Measurements from ENCODE around the gene SENP1.
"Not testable (repeated sequence)": the region's sequence is repeated elsewhere in the genome, so short reads cannot be mapped to it uniquely, and the experiment has no call there.

The SENP1 gene

GRCh38 chr12:48105867-48106680 lies at the start of gene SENP1:
Gene SENP1 (minus strand): TSS chr12:48106079. CDS start chr12:48101472, 4,607 bp downstream.
- DNase-seq = peak; percentile 92

GRCh38 chr12:48151103-48151771 lies 45.4 kb upstream of the SENP1 start:
- DNase-seq = no peak

- DNase-seq = no peak
Observed at GRCh38 chr12:48145981-48146380, 40.1 kb upstream of the SENP1 start.

- DNase-seq = no peak
Observed at GRCh38 chr12:48143898-48144297, 38.0 kb upstream of the SENP1 start.

GRCh38 chr12:48142818-48143674 lies 37.2 kb upstream of the SENP1 start:
- no peak for DNase-seq

GRCh38 chr12:48135027-48135426 lies 29.1 kb upstream of the SENP1 start:
- no peak for DNase-seq

GRCh38 chr12:48132826-48133225 lies 26.9 kb upstream of the SENP1 start:
- DNase-seq = no peak

GRCh38 chr12:48131517-48131916 lies 25.6 kb upstream of the SENP1 start:
- DNase-seq = no peak

- DNase-seq = no peak
Observed at GRCh38 chr12:48129376-48129775, 23.5 kb upstream of the SENP1 start.

- DNase-seq = no peak
Observed at GRCh38 chr12:48128800-48129199, 22.9 kb upstream of the SENP1 start.

GRCh38 chr12:48126953-48127630 lies 21.2 kb upstream of the SENP1 start:
- no peak for DNase-seq

GRCh38 chr12:48125985-48126384 lies 20.1 kb upstream of the SENP1 start:
- no peak for DNase-seq

- DNase-seq = not testable (repeated sequence)
Observed at GRCh38 chr12:48125542-48125941, 19.7 kb upstream of the SENP1 start.

GRCh38 chr12:48123169-48123568 lies 17.3 kb upstream of the SENP1 start:
- DNase-seq = no peak

- DNase-seq = no peak
Observed at GRCh38 chr12:48122065-48122834, 16.4 kb upstream of the SENP1 start.

GRCh38 chr12:48121522-48121921 lies 15.6 kb upstream of the SENP1 start:
- no peak for DNase-seq

- DNase-seq = no peak
Observed at GRCh38 chr12:48119834-48120195, 13.9 kb upstream of the SENP1 start.

- DNase-seq = peak; percentile 74
Observed at GRCh38 chr12:48119078-48119833, 13.4 kb upstream of the SENP1 start, which contains the start of gene PFKM. Gene PFKM (plus strand): TSS chr12:48119364. CDS start chr12:48122775, 3,411 bp downstream.

- no peak for DNase-seq
Observed at GRCh38 chr12:48118284-48118871, 12.5 kb upstream of the SENP1 start.

GRCh38 chr12:48115957-48116356 lies 10.1 kb upstream of the SENP1 start:
- DNase-seq = no peak

GRCh38 chr12:48111312-48111693 lies 5.4 kb upstream of the SENP1 start:
- not testable (repeated sequence) for DNase-seq
